Tibial nerve (tissue), 4 donors: Measurements from ENCODE around the gene PPP6C. TPM values are rescaled to one million over a fixed set of nuclear protein-coding genes. Genes with fewer than 3 reads are reported as not detected.
"Not testable (repeated sequence)": the region's sequence is repeated elsewhere in the genome, so short reads cannot be mapped to it uniquely, and the experiment has no call there.

ENCODE experiments used
- DNase-seq, 2 donors: peaks; one replicate each; pipeline ENCODE4 v3.0.0-alpha.2; 2019; ENCODE audit warnings: low spot score in 2 of 2
- H3K27ac ChIP-seq, 4 donors: fragments of 200-600 bp; sonication (generic) in 3 of 4; one replicate each; pipeline ENCODE4 v1.5.1; 2017 to 2019; ENCODE audit warnings: mild to moderate bottlenecking in 1 of 4
- H3K27me3 ChIP-seq, 2 donors: fragments of 200-600 bp; sonication (generic) in 1 of 2; one replicate each; pipeline versions ENCODE4 v1.5.1 to v1.6.0; 2017 to 2019
- H3K36me3 ChIP-seq, 3 donors: fragments of 200-600 bp; sonication (generic); one replicate each; pipeline ENCODE4 v1.5.1; 2018 to 2019
- H3K4me1 ChIP-seq, 4 donors: fragments of 200-600 bp; sonication (generic) in 3 of 4; one replicate each; pipeline ENCODE4 v1.5.1; 2017 to 2019
- H3K4me3 ChIP-seq, 4 donors: fragments of 200-600 bp; sonication (generic) in 3 of 4; one replicate each; pipeline ENCODE4 v1.5.1; 2017 to 2019; ENCODE audit warnings: mild to moderate bottlenecking in 1 of 4, moderate library complexity in 1 of 4
- H3K9me3 ChIP-seq, 4 donors: fragments of 200-600 bp; sonication (generic) in 3 of 4; one replicate each; pipeline ENCODE4 v1.5.1; 2017 to 2019
- CTCF ChIP-seq, 5 experiments: fragments of 200-600 bp in 3 of 5; fragments of 450-650 bp in 2 of 5; sonication (generic) in 3 of 5; IDR thresholded peaks; one replicate each; pipeline ENCODE4 v1.5.1; 2016 to 2019; ENCODE audit warnings: antibody characterized with exemption in 5 of 5, mild to moderate bottlenecking in 3 of 5, moderate library complexity in 2 of 5
- EP300 ChIP-seq, 2 donors: sonication (generic); formaldehyde crosslinking; IDR thresholded peaks; one replicate each; pipeline ENCODE4 v1.6.1; 2017; ENCODE audit warnings: antibody characterized with exemption in 2 of 2, mild to moderate bottlenecking in 1 of 2
- POLR2A ChIP-seq, 2 donors: fragments of 450-650 bp; IDR thresholded peaks; one replicate each; pipeline ENCODE4 v1.6.1; 2017; ENCODE audit warnings: antibody characterized with exemption in 2 of 2, mild to moderate bottlenecking in 2 of 2, moderate library complexity in 2 of 2
- WGBS, 2 donors: methylation state at CpG; one replicate each; pipeline ENCODE4 v1.1.5; 2018; 5-methylcytosine and 5-hydroxymethylcytosine counted together
- total RNA-seq, 4 donors: library from RNA; depleted of rRNA; stranded (reverse); fragments of >200 nt; gene quantifications; one replicate each; pipeline ENCODE4 v1.1.0, GENCODE V29; 2016

Gene PPP6C
- total RNA-seq, 4 donors from 2014 or later: 30.6 to 32.7 (median 31.6) TPM

GRCh38 chr9:125190361-125190801 is 778 bp upstream of the PPP6C start:
- Histone ChIP-seq H3K4me1 (peaks cover 0 to 45% (median 23%) of the 10 kb centered on the region in 4 donors), H3K27me3 (no peaks in the 10 kb centered on the region), H3K4me3 (peak overlapping the region; percentile 57 to 99 (median 94)), H3K36me3 (no peaks in the 10 kb centered on the region), H3K27ac (peak overlapping the region; percentile 81 to 98 (median 96)), H3K9me3 (no peaks in the 10 kb centered on the region)
- no peak for DNase-seq
- WGBS, 2 donors: 59 to 67% methylated on average over 14 of the region's 14 CpGs
- TF ChIP-seq POLR2A (IDR thresholded peaks at IDR 0.05) (no peak), CTCF (IDR thresholded peaks at IDR 0.05) (no peak), EP300 (IDR thresholded peaks at IDR 0.05) (no peak)

- no peaks in the 10 kb centered on the region for H3K9me3 ChIP-seq
- H3K27me3 ChIP-seq: no peaks in the 10 kb centered on the region
- H3K4me3 ChIP-seq: peak overlapping the region; percentile 57 to 99 (median 94)
- H3K4me1 ChIP-seq: peaks cover 0 to 59% (median 23%) of the 10 kb centered on the region in 4 donors
- 0% methylated on average over 12 to 26 of the region's 26 CpGs for WGBS, 2 donors
- peak overlapping the region; percentile 81 to 98 (median 96) for H3K27ac ChIP-seq
- no peaks in the 10 kb centered on the region for H3K36me3 ChIP-seq
- TF ChIP-seq EP300 (IDR thresholded peaks at IDR 0.05): no peak
- TF ChIP-seq POLR2A (IDR thresholded peaks at IDR 0.05): no peak
- TF ChIP-seq CTCF (IDR thresholded peaks at IDR 0.05): no peak
- DNase-seq: no peak
These were observed 617 bp downstream of the PPP6C start for GRCh38 chr9:125189011-125189360.

GRCh38 chr9:125183561-125183960 is 6.0 kb downstream of the PPP6C start:
- DNase-seq: no peak
- Histone ChIP-seq H3K27ac (peak overlapping the region in 2 of 4 donors; percentile 8 to 26), H3K4me1 (peaks cover 0 to 66% (median 15%) of the 10 kb centered on the region in 4 donors), H3K27me3 (no peaks in the 10 kb centered on the region), H3K9me3 (no peaks in the 10 kb centered on the region), H3K4me3 (no peak overlapping the region), H3K36me3 (no peaks in the 10 kb centered on the region)
- TF ChIP-seq EP300 (IDR thresholded peaks at IDR 0.05) (no peak), POLR2A (IDR thresholded peaks at IDR 0.05) (no peak), CTCF (IDR thresholded peaks at IDR 0.05) (no peak)
- WGBS, 2 donors: 80% methylated on average over 2 of the region's 2 CpGs

- 32 to 33% methylated on average over 2 of the region's 2 CpGs for WGBS, 2 donors
- H3K4me1 ChIP-seq: peaks cover 0 to 62% (median 10%) of the 10 kb centered on the region in 4 donors
- no peak overlapping the region for H3K4me3 ChIP-seq
- peak overlapping the region in 1 of 4 donors; percentile 33 for H3K27ac ChIP-seq
- no peaks in the 10 kb centered on the region for H3K9me3 ChIP-seq
- no peak for DNase-seq
- no peaks in the 10 kb centered on the region for H3K36me3 ChIP-seq
- no peak for TF ChIP-seq EP300 (IDR thresholded peaks at IDR 0.05)
- TF ChIP-seq CTCF (IDR thresholded peaks at IDR 0.05): no peak
- no peak for TF ChIP-seq POLR2A (IDR thresholded peaks at IDR 0.05)
- H3K27me3 ChIP-seq: no peaks in the 10 kb centered on the region
These were observed 6.5 kb downstream of the PPP6C start for GRCh38 chr9:125183054-125183453.

- H3K27ac ChIP-seq, H3K4me3 ChIP-seq, H3K27me3 ChIP-seq, H3K9me3 ChIP-seq, DNase-seq, H3K36me3 ChIP-seq: not testable (repeated sequence)
- H3K4me1 ChIP-seq: peaks cover 0 to 59% (median 2%) of the 10 kb centered on the region in 4 donors
- WGBS, 2 donors: 96% methylated on average over 4 of the region's 4 CpGs
These were observed 7.8 kb downstream of the PPP6C start for GRCh38 chr9:125181756-125182155.

GRCh38 chr9:125180876-125181275 is 8.7 kb downstream of the PPP6C start:
- H3K27ac ChIP-seq: no peak overlapping the region
- H3K27me3 ChIP-seq: no peaks in the 10 kb centered on the region
- TF ChIP-seq POLR2A (IDR thresholded peaks at IDR 0.05): no peak
- TF ChIP-seq CTCF (IDR thresholded peaks at IDR 0.05): no peak
- no peak for TF ChIP-seq EP300 (IDR thresholded peaks at IDR 0.05)
- DNase-seq: no peak
- H3K4me3 ChIP-seq: no peak overlapping the region
- no peaks in the 10 kb centered on the region for H3K36me3 ChIP-seq
- peaks cover 0 to 59% (median 0%) of the 10 kb centered on the region in 4 donors for H3K4me1 ChIP-seq
- H3K9me3 ChIP-seq: no peaks in the 10 kb centered on the region
- 90 to 93% methylated on average over 9 of the region's 9 CpGs for WGBS, 2 donors

- H3K27me3 ChIP-seq, H3K36me3 ChIP-seq, DNase-seq, H3K4me3 ChIP-seq, H3K27ac ChIP-seq, H3K9me3 ChIP-seq: not testable (repeated sequence)
- 96 to 97% methylated on average over 4 of the region's 4 CpGs for WGBS, 2 donors
- peaks cover 0 to 51% (median 0%) of the 10 kb centered on the region in 4 donors for H3K4me1 ChIP-seq
These were observed 9.8 kb downstream of the PPP6C start for GRCh38 chr9:125179776-125180175.
